ENCODE measurements around the gene PNPLA8. TPM values are rescaled to one million over a fixed set of nuclear protein-coding genes. Genes with fewer than 3 reads are reported as not detected.
"Not testable (repeated sequence)": the region's sequence is repeated elsewhere in the genome, so short reads cannot be mapped to it uniquely, and the experiment has no call there.

Gene PNPLA8
- total RNA-seq, 1 experiment from 2014 or later = 19.2 TPM

DNA sequence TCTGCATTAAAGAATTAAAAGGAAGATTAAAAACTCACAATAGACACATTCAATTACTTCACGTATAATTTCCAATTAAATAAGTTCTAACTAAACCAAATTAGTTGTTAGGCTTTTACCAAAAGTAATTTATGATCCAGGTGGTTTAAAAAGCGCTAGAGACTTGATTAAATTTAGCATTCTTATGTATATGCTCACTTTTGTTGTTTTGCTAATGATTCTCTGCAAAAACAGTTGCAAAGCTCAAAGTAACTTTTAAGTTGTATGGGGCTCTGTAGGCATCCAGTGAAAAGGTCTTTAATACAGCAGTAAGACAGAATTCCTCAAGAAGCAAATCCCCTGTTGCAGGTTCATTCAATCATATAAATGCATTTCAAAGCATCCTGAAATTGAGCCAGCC lies 15.5 kb upstream of the PNPLA8 start:
- ChIA-PET POLR2A (ENCODE audit: low non-redundant PET) (no interaction called here), CTCF (no interaction called here)
- TF ChIP-seq, protein P1, sequence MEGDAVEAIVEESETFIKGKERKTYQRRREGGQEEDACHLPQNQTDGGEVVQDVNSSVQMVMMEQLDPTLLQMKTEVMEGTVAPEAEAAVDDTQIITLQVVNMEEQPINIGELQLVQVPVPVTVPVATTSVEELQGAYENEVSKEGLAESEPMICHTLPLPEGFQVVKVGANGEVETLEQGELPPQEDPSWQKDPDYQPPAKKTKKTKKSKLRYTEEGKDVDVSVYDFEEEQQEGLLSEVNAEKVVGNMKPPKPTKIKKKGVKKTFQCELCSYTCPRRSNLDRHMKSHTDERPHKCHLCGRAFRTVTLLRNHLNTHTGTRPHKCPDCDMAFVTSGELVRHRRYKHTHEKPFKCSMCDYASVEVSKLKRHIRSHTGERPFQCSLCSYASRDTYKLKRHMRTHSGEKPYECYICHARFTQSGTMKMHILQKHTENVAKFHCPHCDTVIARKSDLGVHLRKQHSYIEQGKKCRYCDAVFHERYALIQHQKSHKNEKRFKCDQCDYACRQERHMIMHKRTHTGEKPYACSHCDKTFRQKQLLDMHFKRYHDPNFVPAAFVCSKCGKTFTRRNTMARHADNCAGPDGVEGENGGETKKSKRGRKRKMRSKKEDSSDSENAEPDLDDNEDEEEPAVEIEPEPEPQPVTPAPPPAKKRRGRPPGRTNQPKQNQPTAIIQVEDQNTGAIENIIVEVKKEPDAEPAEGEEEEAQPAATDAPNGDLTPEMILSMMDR (conservative IDR thresholded peaks at IDR 0.05; ENCODE audit: low read depth, low read length) = no peak
- no peak for TF ChIP-seq EZH2 (IDR thresholded peaks at IDR 0.05; ENCODE audit: borderline replicate concordance, low read depth, low read length, poor library complexity, severe bottlenecking)
- Histone ChIP-seq H3K4me3 (ENCODE audit: low read depth, low read length, poor library complexity, severe bottlenecking) (no peak overlapping the region), H3K27ac (ENCODE audit: low read depth, low read length, poor library complexity, severe bottlenecking) (no peak overlapping the region), H3K36me3 (ENCODE audit: insufficient read depth, low read length, poor library complexity, severe bottlenecking) (no peaks in the 10 kb centered on the region), H3K4me1 (ENCODE audit: insufficient read depth, low read length, poor library complexity, severe bottlenecking) (no peaks in the 10 kb centered on the region), H3K9me3 (ENCODE audit: low read depth, low read length, poor library complexity, severe bottlenecking) (no peaks in the 10 kb centered on the region), H3K27me3 (replicated peaks; ENCODE audit: insufficient read depth, low read depth, low read length, poor library complexity) (no peaks in the 10 kb centered on the region)
- BruUV-seq (replicated peaks) = no TSS peak
- DNase-seq (ENCODE audit: low spot score) = no peak
- intact Hi-C loops (cut with micrococcal nuclease; ENCODE audit: unreplicated experiment) = no loop called here

DNA sequence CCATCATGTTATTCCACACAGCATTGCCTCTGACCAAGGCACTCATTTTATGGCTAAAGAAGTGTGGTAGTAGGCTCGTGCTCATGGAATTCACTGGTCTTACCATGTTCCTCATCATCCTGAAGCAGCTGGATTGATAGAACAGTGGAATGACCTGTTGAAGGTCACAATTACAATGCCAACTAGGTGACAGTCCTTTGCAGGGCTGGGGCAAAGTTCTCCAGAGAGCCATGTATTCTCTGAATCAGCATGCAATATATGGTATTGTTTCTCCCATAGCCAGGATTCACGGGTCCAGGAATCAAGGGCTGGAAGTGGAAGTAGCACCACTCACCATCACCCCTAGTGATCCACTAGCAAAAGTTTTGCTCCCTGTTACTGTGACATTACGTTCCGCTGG lies 12.8 kb upstream of the PNPLA8 start:
- H3K4me1 ChIP-seq (ENCODE audit: insufficient read depth, low read length, poor library complexity, severe bottlenecking); DNase-seq (ENCODE audit: low spot score); POLR2A ChIA-PET (ENCODE audit: low non-redundant PET); H3K36me3 ChIP-seq (ENCODE audit: insufficient read depth, low read length, poor library complexity, severe bottlenecking); BruUV-seq (replicated peaks); H3K4me3 ChIP-seq (ENCODE audit: low read depth, low read length, poor library complexity, severe bottlenecking); H3K27me3 ChIP-seq (replicated peaks; ENCODE audit: insufficient read depth, low read depth, low read length, poor library complexity); intact Hi-C loops (cut with micrococcal nuclease; ENCODE audit: unreplicated experiment); H3K27ac ChIP-seq (ENCODE audit: low read depth, low read length, poor library complexity, severe bottlenecking); CTCF ChIA-PET; H3K9me3 ChIP-seq (ENCODE audit: low read depth, low read length, poor library complexity, severe bottlenecking): not testable (repeated sequence)

DNA sequence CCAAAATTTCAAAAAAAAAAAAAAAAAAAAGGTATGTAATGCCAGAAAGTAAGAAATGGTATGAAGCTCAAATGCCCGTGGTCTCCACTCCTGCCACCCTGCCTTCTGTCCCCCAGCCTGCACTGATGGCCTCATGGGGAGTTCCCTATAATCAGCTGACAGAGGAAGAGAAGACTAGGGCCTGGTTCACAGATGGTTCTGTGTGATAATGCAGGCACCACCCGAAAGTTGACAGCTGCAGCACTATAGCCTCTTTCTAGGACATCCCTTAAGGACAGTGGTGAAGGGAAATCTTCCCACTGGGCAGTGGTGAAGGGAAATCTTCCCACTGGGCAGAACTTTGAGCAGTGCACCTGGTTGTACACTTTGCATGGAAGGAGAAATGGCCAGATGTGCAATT lies 12.3 kb upstream of the PNPLA8 start:
- intact Hi-C loops (cut with micrococcal nuclease; ENCODE audit: unreplicated experiment); H3K27ac ChIP-seq (ENCODE audit: low read depth, low read length, poor library complexity, severe bottlenecking); H3K9me3 ChIP-seq (ENCODE audit: low read depth, low read length, poor library complexity, severe bottlenecking); BruUV-seq (replicated peaks); H3K4me1 ChIP-seq (ENCODE audit: insufficient read depth, low read length, poor library complexity, severe bottlenecking); H3K4me3 ChIP-seq (ENCODE audit: low read depth, low read length, poor library complexity, severe bottlenecking); H3K36me3 ChIP-seq (ENCODE audit: insufficient read depth, low read length, poor library complexity, severe bottlenecking); CTCF ChIA-PET; POLR2A ChIA-PET (ENCODE audit: low non-redundant PET); DNase-seq (ENCODE audit: low spot score); H3K27me3 ChIP-seq (replicated peaks; ENCODE audit: insufficient read depth, low read depth, low read length, poor library complexity): not testable (repeated sequence)

DNA sequence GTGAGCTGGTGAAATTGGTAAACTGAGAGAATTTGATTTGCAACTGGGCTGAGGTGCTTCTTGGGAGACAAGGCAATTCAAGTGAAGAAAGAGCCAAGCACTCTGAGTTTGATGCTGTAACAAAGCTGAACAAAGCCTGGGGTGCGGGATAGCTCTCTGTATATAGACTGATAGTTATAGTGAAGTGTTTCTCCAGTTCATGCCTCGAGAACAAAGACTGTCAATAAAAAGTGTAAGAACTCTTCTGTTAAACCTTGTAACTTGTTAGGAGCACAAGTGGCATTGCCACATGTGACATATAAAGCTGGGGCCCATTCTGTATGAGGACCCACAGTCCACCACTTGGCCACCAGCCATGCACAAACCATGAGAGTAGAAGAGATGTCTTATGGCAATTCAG lies 11.3 kb upstream of the PNPLA8 start:
- no peaks in the 10 kb centered on the region for H3K36me3 ChIP-seq (ENCODE audit: insufficient read depth, low read length, poor library complexity, severe bottlenecking)
- H3K4me3 ChIP-seq (ENCODE audit: low read depth, low read length, poor library complexity, severe bottlenecking) = no peak overlapping the region
- TF ChIP-seq, protein P1 (conservative IDR thresholded peaks at IDR 0.05; ENCODE audit: low read depth, low read length) = no peak
- no peak for TF ChIP-seq EZH2 (IDR thresholded peaks at IDR 0.05; ENCODE audit: borderline replicate concordance, low read depth, low read length, poor library complexity, severe bottlenecking)
- no peaks in the 10 kb centered on the region for H3K4me1 ChIP-seq (ENCODE audit: insufficient read depth, low read length, poor library complexity, severe bottlenecking)
- ChIA-PET CTCF (no interaction called here), POLR2A (ENCODE audit: low non-redundant PET) (no interaction called here)
- DNase-seq (ENCODE audit: low spot score) = no peak
- no TSS peak for BruUV-seq (replicated peaks)
- no peaks in the 10 kb centered on the region for H3K9me3 ChIP-seq (ENCODE audit: low read depth, low read length, poor library complexity, severe bottlenecking)
- intact Hi-C loops (cut with micrococcal nuclease; ENCODE audit: unreplicated experiment) = no loop called here
- H3K27ac ChIP-seq (ENCODE audit: low read depth, low read length, poor library complexity, severe bottlenecking) = no peak overlapping the region
- H3K27me3 ChIP-seq (replicated peaks; ENCODE audit: insufficient read depth, low read depth, low read length, poor library complexity) = no peaks in the 10 kb centered on the region

All from A673 (cell line).